Measurements from ENCODE around the gene RNF225.
"Not testable (repeated sequence)": the region's sequence is repeated elsewhere in the genome, so short reads cannot be mapped to it uniquely, and the experiment has no call there.

The RNF225 gene

GRCh38 chr19:58408152-58409009 is 12.9 kb downstream of the RNF225 start, which contains the start of gene ZNF584:
Gene ZNF584, plus strand, starts transcription at chr19:58408649. Its CDS starts 499 bp downstream, at chr19:58409148.
- DNase-seq (ENCODE audit: low spot score), result peak; percentile 98

GRCh38 chr19:58409010-58409790 is 13.7 kb downstream of the RNF225 start:
- peak; percentile 30 for DNase-seq (ENCODE audit: low spot score)

- no peak for DNase-seq (ENCODE audit: low spot score)
Observed at GRCh38 chr19:58416604-58417003, 21.1 kb downstream of the RNF225 start.

- DNase-seq (ENCODE audit: low spot score), result no peak
Observed at GRCh38 chr19:58417071-58417470, 21.6 kb downstream of the RNF225 start.

- DNase-seq (ENCODE audit: low spot score), result no peak
Observed at GRCh38 chr19:58428617-58429016, 33.2 kb downstream of the RNF225 start.

GRCh38 chr19:58429745-58430144 is 34.3 kb downstream of the RNF225 start:
- no peak for DNase-seq (ENCODE audit: low spot score)

GRCh38 chr19:58434217-58434616 is 38.8 kb downstream of the RNF225 start:
- no peak for DNase-seq (ENCODE audit: low spot score)

- peak; percentile 59 for DNase-seq (ENCODE audit: low spot score)
Observed at GRCh38 chr19:58439576-58440554, 44.4 kb downstream of the RNF225 start, which contains the start of gene ZNF132. Gene ZNF132, minus strand, starts transcription at chr19:58440153. Its CDS starts 332 bp downstream, at chr19:58439821.

GRCh38 chr19:58440556-58440955 is 45.1 kb downstream of the RNF225 start:
- no peak for DNase-seq (ENCODE audit: low spot score)

GRCh38 chr19:58442986-58443385 is 47.5 kb downstream of the RNF225 start:
- not testable (repeated sequence) for DNase-seq (ENCODE audit: low spot score)

Measured in iPS-NIHi11 (cell line).